Stimulated activated CD8-positive, alpha-beta memory T cell treated with anti-CD3 and anti-CD28 coated beads, Interleukin-4, amount 100 ng/mL, for 1 hour (primary cell): Measurements from ENCODE around the gene CARM1.

ENCODE experiments used
- DNase-seq, 2 donors: peaks; one replicate each; pipeline ENCODE4 v3.0.0-alpha.2; 2020; ENCODE audit warnings: low read depth in 2 of 2, low spot score in 1 of 2

The CARM1 gene

GRCh38 chr19:10968527-10969135 lies 97.3 kb downstream of the CARM1 start:
- DNase-seq, result no peak

GRCh38 chr19:10971107-10971726 lies 99.9 kb downstream of the CARM1 start:
- DNase-seq, result no peak
